GM12878 (cell line): ENCODE results near the gene CUL5. TPM values are rescaled to one million over a fixed set of nuclear protein-coding genes. Genes with fewer than 3 reads are reported as not detected.

ENCODE experiments used
- ATAC-seq: fragments of 200-7000 bp; cut with Tn5 transposase; 3 replicates; pipeline ENCODE4 v1.9.1; 2020; ENCODE audit warnings: mild to moderate bottlenecking, moderate library complexity
- BruUV-seq: library from RNA; stranded (reverse); fragments of 400-500 nt; replicated peaks from 2 replicates; lab custom pipeline; 2021; lab: Mats Ljungman, UMichigan
- CTCF ChIA-PET: fragments of 300-600 bp; sonication (Branson Sonifier 250); formaldehyde crosslinking; extraction: SDS; loops from one replicate; lab custom pipeline; 2021; ENCODE audit warnings: inconsistent platforms; lab: Yijun Ruan, JAX
- POLR2A ChIA-PET: fragments of 350-600 bp; formaldehyde crosslinking; extraction: SDS; loops from one replicate; lab custom pipeline; 2021; ENCODE audit warnings: inconsistent platforms; lab: Charles Lee
- RAD21 ChIA-PET: fragments of 300-600 bp; sonication (Branson Sonifier 250); formaldehyde crosslinking; loops from one replicate; lab custom pipeline; 2023; ENCODE audit warnings: antibody characterized with exemption; ENCODE audit not compliant: unreplicated experiment; lab: Charles Lee
- SMC1A ChIA-PET: fragments of 300-600 bp; sonication (Branson Sonifier 250); formaldehyde crosslinking; loops from one replicate; lab custom pipeline; 2023; ENCODE audit not compliant: unreplicated experiment, uncharacterized antibody; lab: Charles Lee
- DNase-seq: peaks from one replicate; pipeline ENCODE4 v3.0.0-alpha.2; 2011; ENCODE audit warnings: low read depth, low spot score
- FAIRE-seq: peaks from 3 replicates; lab custom pipeline; 2011; peaks lifted over from hg19 to GRCh38; lab: Jason Lieb, UNC
- H2AFZ ChIP-seq: 2 replicates; pipeline ENCODE4 v1.6.0; 2011; ENCODE audit warnings: low read depth, low read length, control low read depth; ENCODE audit not compliant: control insufficient read depth
- H3K27ac ChIP-seq: 2 replicates; pipeline ENCODE4 v1.5.1; 2011; ENCODE audit warnings: control low read depth; ENCODE audit not compliant: control insufficient read depth, insufficient read depth
- H3K27me3 ChIP-seq, 2 experiments: replicated peaks in 1 of 2; 2 replicates each; pipeline versions ENCODE4 v1.6.0 to v1.6.1; 2011; ENCODE audit warnings: low read length in 1 of 2; ENCODE audit not compliant: control insufficient read depth in 2 of 2, insufficient read depth in 2 of 2
- H3K36me3 ChIP-seq, 2 experiments: 2 replicates each; pipeline ENCODE4 v1.5.1; 2011; ENCODE audit warnings: low read length in 1 of 2; ENCODE audit not compliant: control insufficient read depth in 2 of 2, insufficient read depth in 2 of 2
- H3K4me1 ChIP-seq: 2 replicates; pipeline ENCODE4 v1.6.1; 2011; ENCODE audit warnings: mild to moderate bottlenecking, low read length, moderate library complexity, mixed read lengths; ENCODE audit not compliant: control insufficient read depth, insufficient read depth
- H3K4me2 ChIP-seq: 2 replicates; pipeline ENCODE4 v1.6.0; 2011; ENCODE audit warnings: control low read depth; ENCODE audit not compliant: control insufficient read depth, insufficient read depth
- H3K4me3 ChIP-seq: fragments of 200-600 bp; sonication (generic); 2 replicates; pipeline ENCODE4 v1.5.1; 2016
- H3K79me2 ChIP-seq: 2 replicates; pipeline ENCODE4 v1.6.0; 2011; ENCODE audit warnings: low read length; ENCODE audit not compliant: control insufficient read depth, insufficient read depth
- H3K9ac ChIP-seq: 2 replicates; pipeline ENCODE4 v1.8.0; 2011; ENCODE audit warnings: low read length, control low read depth, mixed read lengths; ENCODE audit not compliant: control insufficient read depth, insufficient read depth
- H3K9me3 ChIP-seq: replicated peaks from 3 replicates; pipeline ENCODE4 v1.5.1; 2011; ENCODE audit warnings: mild to moderate bottlenecking, low read length; ENCODE audit not compliant: control insufficient read depth, insufficient read depth
- H4K20me1 ChIP-seq: 2 replicates; pipeline ENCODE4 v1.6.0; 2011; ENCODE audit not compliant: control insufficient read depth, insufficient read depth
- EZH2 ChIP-seq: IDR thresholded peaks from 2 replicates; pipeline ENCODE4 v1.6.1; 2012; ENCODE audit warnings: low read depth, mild to moderate bottlenecking, control low read depth, inconsistent platforms, low read length, borderline replicate concordance; ENCODE audit not compliant: control insufficient read depth
- IKZF2 ChIP-seq, 2 experiments: fragments of 450-650 bp; IDR thresholded peaks; 2 replicates each; pipeline ENCODE4 v1.6.1; 2017; ENCODE audit warnings: mild to moderate bottlenecking in 2 of 2, moderate library complexity in 2 of 2
- KLF5 ChIP-seq: fragments of 450-650 bp; IDR thresholded peaks from 2 replicates; pipeline ENCODE4 v1.6.1; 2014; ENCODE audit warnings: mild to moderate bottlenecking; ENCODE audit not compliant: partially characterized antibody
- STAT1 ChIP-seq: fragments of 450-650 bp; conservative IDR thresholded peaks from 2 replicates; pipeline ENCODE4 v1.6.1; 2014; ENCODE audit warnings: antibody characterized with exemption, mild to moderate bottlenecking
- TBL1XR1 ChIP-seq: IDR thresholded peaks from 2 replicates; pipeline ENCODE4 v1.6.1; 2012; ENCODE audit warnings: low read depth, low read length, improper control_type of control experiment
- YY1 ChIP-seq: IDR thresholded peaks from 2 replicates; pipeline ENCODE4 v1.6.1; 2011; ENCODE audit warnings: low read depth, mild to moderate bottlenecking, low read length
- WGBS: methylation state at CpG from one replicate; pipeline ENCODE4 v1.1.6; 2016; ENCODE audit warnings: low lambda C conversion rate; ENCODE audit not compliant: insufficient replicate concordance, insufficient coverage; ENCODE audit errors: missing lambda C conversion rate; 5-methylcytosine and 5-hydroxymethylcytosine counted together
- in situ Hi-C: fragments of 300-500 bp; cut with MboI; formaldehyde crosslinking; loops from 9 replicates; pipeline ENCODE4 v1.14.3; 2018; ENCODE audit warnings: mixed read lengths
- intact Hi-C: fragments of 100-400 bp; cut with micrococcal nuclease; formaldehyde crosslinking; loops from one replicate; pipeline ENCODE4 v1.14.2; 2022; ENCODE audit not compliant: unreplicated experiment
- polyA plus RNA-seq, 11 experiments: library from polyadenylated mRNA; depleted of rRNA in 4 of 11; unstranded in 6 of 11; stranded (reverse) in 5 of 11; fragments of >200 nt; fragmentation: Nextera tagmentation in 4 of 11; fragmentation: Illumina TruSeq in 1 of 11; extraction: Ambion mirVana in 4 of 11; extraction: Trizol in 1 of 11; gene quantifications; 1 replicate in 1 of 11; 2 replicates in 10 of 11; pipeline versions ENCODE4 v1.2.1 to v1.2.3, GENCODE V29; 2011 to 2016; ENCODE audit warnings: inconsistent platforms in 2 of 11, missing spikeins in 2 of 11, low read depth in 1 of 11
- total RNA-seq, 4 experiments: library from RNA; depleted of rRNA in 3 of 4; stranded (reverse); fragments of >200 nt in 3 of 4; fragmentation: Illumina TruSeq in 1 of 4; extraction: Trizol in 1 of 4; gene quantifications; 2 replicates each; pipeline versions ENCODE4 v1.2.1 to v1.2.3, GENCODE V29; 2013 to 2021
- TF ChIP-seq, protein P1 (sequence below): fragments of 450-650 bp; IDR thresholded peaks from 2 replicates; pipeline ENCODE4 v1.6.1; 2017; ENCODE audit warnings: mild to moderate bottlenecking, low read depth, inconsistent platforms; ENCODE audit not compliant: poor library complexity, severe bottlenecking

CUL5 gene
- total and polyA plus RNA-seq, 10 of the 15 experiments (the other 5 are each of a cell fraction or from before 2014, with no cell fraction given): 9.1 to 37.6 (median 18.3) TPM

DNA sequence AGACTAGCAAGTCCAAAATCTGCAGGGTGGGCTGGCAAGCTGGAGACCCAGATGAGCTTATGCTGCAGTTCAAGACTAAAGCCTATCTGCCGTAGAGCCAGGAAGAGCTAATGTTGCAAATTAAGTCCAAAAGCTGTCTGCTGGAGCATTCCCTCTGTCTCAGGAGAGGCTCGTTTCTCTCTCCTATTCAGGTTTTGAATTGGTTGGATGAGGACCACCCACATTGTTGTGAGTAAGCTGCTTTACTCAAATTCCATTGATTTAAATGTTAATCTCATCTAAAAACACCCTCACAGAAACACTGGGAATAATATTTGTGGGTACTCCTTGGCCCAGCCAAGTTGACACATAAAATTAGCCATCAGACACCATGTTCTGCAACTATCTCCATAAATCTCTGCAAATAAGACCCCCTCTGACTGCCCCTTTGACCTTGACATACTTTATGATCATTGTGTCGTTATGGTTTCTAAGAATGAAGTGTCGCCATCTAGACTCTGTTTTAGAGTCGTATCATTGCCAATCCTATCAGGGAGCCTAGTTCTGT lies 16.8 kb upstream of the CUL5 start:
- CTCF ChIA-PET: no interaction called here
- H3K4me1 ChIP-seq: no peaks in the 10 kb centered on the region; the same call in 1 of the 2 replicates
- no peak overlapping the region for H3K9ac ChIP-seq
- H2AFZ ChIP-seq: no peak overlapping the region
- TF ChIP-seq KLF5 (no peak), STAT1 (no peak), IKZF2 (IDR thresholded peaks at IDR 0.05) (no peak), YY1 (no peak), TBL1XR1 (no peak), EZH2 (no peak)
- TF ChIP-seq, protein P1, sequence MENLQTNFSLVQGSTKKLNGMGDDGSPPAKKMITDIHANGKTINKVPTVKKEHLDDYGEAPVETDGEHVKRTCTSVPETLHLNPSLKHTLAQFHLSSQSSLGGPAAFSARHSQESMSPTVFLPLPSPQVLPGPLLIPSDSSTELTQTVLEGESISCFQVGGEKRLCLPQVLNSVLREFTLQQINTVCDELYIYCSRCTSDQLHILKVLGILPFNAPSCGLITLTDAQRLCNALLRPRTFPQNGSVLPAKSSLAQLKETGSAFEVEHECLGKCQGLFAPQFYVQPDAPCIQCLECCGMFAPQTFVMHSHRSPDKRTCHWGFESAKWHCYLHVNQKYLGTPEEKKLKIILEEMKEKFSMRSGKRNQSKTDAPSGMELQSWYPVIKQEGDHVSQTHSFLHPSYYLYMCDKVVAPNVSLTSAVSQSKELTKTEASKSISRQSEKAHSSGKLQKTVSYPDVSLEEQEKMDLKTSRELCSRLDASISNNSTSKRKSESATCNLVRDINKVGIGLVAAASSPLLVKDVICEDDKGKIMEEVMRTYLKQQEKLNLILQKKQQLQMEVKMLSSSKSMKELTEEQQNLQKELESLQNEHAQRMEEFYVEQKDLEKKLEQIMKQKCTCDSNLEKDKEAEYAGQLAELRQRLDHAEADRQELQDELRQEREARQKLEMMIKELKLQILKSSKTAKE: no peak
- TF ChIP-seq, all 136 proteins: peak for 0
- Histone ChIP-seq H4K20me1 (no peaks in the 10 kb centered on the region), H3K9me3 (no peaks in the 10 kb centered on the region), H3K79me2 (no peaks in the 10 kb centered on the region), H3K27me3 (no peaks in the 10 kb centered on the region), H3K4me3 (no peak overlapping the region), H3K27ac (no peak overlapping the region), H3K36me3 (no peaks in the 10 kb centered on the region), H3K4me2 (no peak overlapping the region)
- in situ Hi-C loops (no loop called here), intact Hi-C loops (no loop called here)
- FAIRE-seq (no peak), DNase-seq (no peak), ATAC-seq (no peak)
- ChIA-PET RAD21 (no interaction called here), POLR2A (no interaction called here), SMC1A (no interaction called here)
- BruUV-seq: no TSS peak
- WGBS: 74% methylated on average over 5 of the region's 5 CpGs
